ENCODE data around the gene NACA. TPM values are rescaled to one million over a fixed set of nuclear protein-coding genes. Genes with fewer than 3 reads are reported as not detected.

Gene NACA
- total and polyA plus RNA-seq, 11 donors, result 361 to 1,208 (median 546) TPM

DNA sequence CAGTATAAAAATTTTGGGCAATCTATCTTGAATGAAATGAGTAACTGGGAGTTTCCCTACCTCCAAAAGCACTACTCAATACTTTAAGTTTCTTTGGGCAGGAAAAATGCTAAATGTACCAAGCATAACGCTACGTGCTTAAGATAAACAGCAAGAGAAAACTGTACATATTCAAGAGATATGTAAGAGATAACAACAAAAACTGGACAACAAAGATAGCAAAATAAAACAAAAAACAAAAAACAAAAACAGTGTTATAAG, 57.0 kb downstream of the NACA start:
- H3K9me3 ChIP-seq, result no peaks in the 10 kb centered on the region

More for the DNA sequence above, 57.0 kb downstream of the NACA start:
- Histone ChIP-seq H3K4me3 (no peak overlapping the region), H3K4me1 (peaks cover 0 to 22% (median 2%) of the 10 kb centered on the region in 12 donors), H3K27ac (no peak overlapping the region), H3K36me3 (peaks cover 0 to 100% (median 97%) of the 10 kb centered on the region in 9 donors), H3K27me3 (no peaks in the 10 kb centered on the region)
- intact Hi-C loops (cut with DNase I), result no loop called here
- WGBS, 4 donors, result 88 to 93% (median 91%) methylated on average over 2 of the region's 2 CpGs
- ATAC-seq (no peak), DNase-seq (no peak)
- TF ChIP-seq POLR2A (IDR thresholded peaks at IDR 0.05), result no peak
- TF ChIP-seq, protein P1, sequence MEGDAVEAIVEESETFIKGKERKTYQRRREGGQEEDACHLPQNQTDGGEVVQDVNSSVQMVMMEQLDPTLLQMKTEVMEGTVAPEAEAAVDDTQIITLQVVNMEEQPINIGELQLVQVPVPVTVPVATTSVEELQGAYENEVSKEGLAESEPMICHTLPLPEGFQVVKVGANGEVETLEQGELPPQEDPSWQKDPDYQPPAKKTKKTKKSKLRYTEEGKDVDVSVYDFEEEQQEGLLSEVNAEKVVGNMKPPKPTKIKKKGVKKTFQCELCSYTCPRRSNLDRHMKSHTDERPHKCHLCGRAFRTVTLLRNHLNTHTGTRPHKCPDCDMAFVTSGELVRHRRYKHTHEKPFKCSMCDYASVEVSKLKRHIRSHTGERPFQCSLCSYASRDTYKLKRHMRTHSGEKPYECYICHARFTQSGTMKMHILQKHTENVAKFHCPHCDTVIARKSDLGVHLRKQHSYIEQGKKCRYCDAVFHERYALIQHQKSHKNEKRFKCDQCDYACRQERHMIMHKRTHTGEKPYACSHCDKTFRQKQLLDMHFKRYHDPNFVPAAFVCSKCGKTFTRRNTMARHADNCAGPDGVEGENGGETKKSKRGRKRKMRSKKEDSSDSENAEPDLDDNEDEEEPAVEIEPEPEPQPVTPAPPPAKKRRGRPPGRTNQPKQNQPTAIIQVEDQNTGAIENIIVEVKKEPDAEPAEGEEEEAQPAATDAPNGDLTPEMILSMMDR (IDR thresholded peaks at IDR 0.05), result no peak

Other genes starting within 250 kb of the NACA start
- gene GLS2, start 237.1 kb downstream of the NACA start, total RNA-seq, result 1 to 10 TPM in 4 of 9 donors, under 1 TPM in 5; 0.28 to 1.5 (median 0.82) TPM
- under 1 TPM; 0.33 to 0.50 TPM for gene GLS2, start 237.1 kb downstream of the NACA start, polyA plus RNA-seq
- 10 to 100 TPM; 15.8 to 37.3 (median 30.1) TPM for gene RBMS2, start 203.5 kb downstream of the NACA start, total RNA-seq
- 10 to 100 TPM in 1 of 2 donors, 1 to 10 TPM in 1; 8.8 to 13.3 TPM for gene RBMS2, start 203.5 kb downstream of the NACA start, polyA plus RNA-seq
- gene BAZ2A, start 95.0 kb downstream of the NACA start, total RNA-seq, result 10 to 100 TPM; 28.0 to 71.5 (median 44.5) TPM
- 10 to 100 TPM; 25.2 to 34.1 TPM for gene BAZ2A, start 95.0 kb downstream of the NACA start, polyA plus RNA-seq
- gene ATP5F1B, start 79.3 kb downstream of the NACA start, total RNA-seq, result 1,000 to 10,000 TPM; 1,755 to 3,502 (median 2,732) TPM
- gene ATP5F1B, start 79.3 kb downstream of the NACA start, polyA plus RNA-seq, result 1,000 to 10,000 TPM; 1,436 to 2,223 TPM
- 100 to 1,000 TPM in 6 of 9 donors, 10 to 100 TPM in 3; 48.0 to 120 (median 103) TPM for gene PTGES3, start 37.0 kb downstream of the NACA start, total RNA-seq
- 100 to 1,000 TPM in 1 of 2 donors, 10 to 100 TPM in 1; 54.6 to 125 TPM for gene PTGES3, start 37.0 kb downstream of the NACA start, polyA plus RNA-seq
- 1 to 10 TPM; 2.4 to 6.1 (median 3.3) TPM for gene PRIM1, start 27.0 kb upstream of the NACA start, total RNA-seq
- 1 to 10 TPM; 2.6 to 4.1 TPM for gene PRIM1, start 27.0 kb upstream of the NACA start, polyA plus RNA-seq
- gene HSD17B6, start 38.0 kb upstream of the NACA start, total RNA-seq, result 1 to 10 TPM in 1 of 9 donors, not detected in 8; 7.4 TPM
- under 1 TPM in 1 of 2 donors, not detected in 1; 0.10 TPM for gene HSD17B6, start 38.0 kb upstream of the NACA start, polyA plus RNA-seq
- under 1 TPM in 3 of 9 donors, not detected in 6; 0.12 to 0.27 (median 0.20) TPM for gene SDR9C7, start 209.1 kb upstream of the NACA start, total RNA-seq
- gene SDR9C7, start 209.1 kb upstream of the NACA start, polyA plus RNA-seq, result not detected
- under 1 TPM in 7 of 9 donors, not detected in 2; 0.08 to 0.54 (median 0.16) TPM for gene RDH16, start 232.3 kb upstream of the NACA start, total RNA-seq
- under 1 TPM; 0.06 to 0.27 TPM for gene RDH16, start 232.3 kb upstream of the NACA start, polyA plus RNA-seq

Measured in heart left ventricle (tissue), 16 donors.